ENCODE measurements around the gene SRD5A1.

Gene SRD5A1

DNA sequence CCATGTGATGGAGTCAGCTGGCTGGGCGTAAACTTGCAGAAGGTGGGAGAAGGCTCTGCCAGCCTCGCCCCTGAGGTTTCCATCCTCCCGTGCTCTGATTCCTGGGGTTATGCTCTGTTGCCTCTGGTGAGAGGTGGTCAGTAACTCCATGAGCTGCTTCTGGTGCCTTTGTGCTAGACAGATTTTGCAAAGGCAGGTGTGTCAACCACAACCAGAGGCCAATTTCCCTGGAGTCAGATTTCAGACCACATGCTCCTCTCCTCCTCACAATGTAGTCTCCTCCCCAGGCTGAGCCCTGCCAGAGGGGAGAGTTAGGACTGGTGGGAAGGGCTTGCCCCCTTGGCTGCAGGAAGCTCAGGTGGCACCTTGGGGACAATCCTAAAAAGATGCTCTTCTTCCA, 41.2 kb downstream of the SRD5A1 start:
- FAIRE-seq (no peak), DNase-seq (ENCODE audit: insufficient read length, low spot score) (no peak)
- TF ChIP-seq POLR2AphosphoS5 (IDR thresholded peaks at IDR 0.05; ENCODE audit: low read depth, low read length): no peak

DNA sequence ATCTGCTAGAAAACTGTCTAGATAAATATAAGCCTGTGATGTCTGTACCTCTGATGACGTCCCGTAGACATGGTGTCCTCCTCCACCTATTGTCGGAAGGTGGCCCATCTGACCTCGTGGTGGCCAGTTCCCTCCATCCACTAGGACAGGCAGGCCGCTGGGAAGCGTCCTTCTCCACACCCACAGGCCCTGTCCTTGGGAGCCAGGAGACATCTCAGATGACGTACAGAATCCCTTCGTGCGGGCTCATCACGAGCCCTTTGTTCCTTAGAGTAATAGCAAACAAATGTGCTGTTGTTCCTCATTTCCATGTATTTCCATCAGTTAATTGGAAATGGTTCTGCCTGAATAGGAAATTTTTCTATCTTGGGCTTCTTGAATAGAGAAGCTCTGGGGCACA, 41.6 kb downstream of the SRD5A1 start:
- no peak for DNase-seq (ENCODE audit: insufficient read length, low spot score)
- no peak for TF ChIP-seq POU2F2 (IDR thresholded peaks at IDR 0.05; ENCODE audit: low read depth, low read length)
- no peak for TF ChIP-seq POLR2AphosphoS5 (IDR thresholded peaks at IDR 0.05; ENCODE audit: low read depth, low read length)
- no peak for TF ChIP-seq TAF1 (IDR thresholded peaks at IDR 0.05; ENCODE audit: low read depth, low read length)
- TF ChIP-seq POLR2A (IDR thresholded peaks at IDR 0.05; ENCODE audit: low read depth, low read length): no peak
- TF ChIP-seq SPI1 (IDR thresholded peaks at IDR 0.05; ENCODE audit: low read depth, low read length): no peak
- no peak for TF ChIP-seq PAX5 (IDR thresholded peaks at IDR 0.05; ENCODE audit: insufficient read depth, low read length, severe bottlenecking)
- FAIRE-seq: no peak

DNA sequence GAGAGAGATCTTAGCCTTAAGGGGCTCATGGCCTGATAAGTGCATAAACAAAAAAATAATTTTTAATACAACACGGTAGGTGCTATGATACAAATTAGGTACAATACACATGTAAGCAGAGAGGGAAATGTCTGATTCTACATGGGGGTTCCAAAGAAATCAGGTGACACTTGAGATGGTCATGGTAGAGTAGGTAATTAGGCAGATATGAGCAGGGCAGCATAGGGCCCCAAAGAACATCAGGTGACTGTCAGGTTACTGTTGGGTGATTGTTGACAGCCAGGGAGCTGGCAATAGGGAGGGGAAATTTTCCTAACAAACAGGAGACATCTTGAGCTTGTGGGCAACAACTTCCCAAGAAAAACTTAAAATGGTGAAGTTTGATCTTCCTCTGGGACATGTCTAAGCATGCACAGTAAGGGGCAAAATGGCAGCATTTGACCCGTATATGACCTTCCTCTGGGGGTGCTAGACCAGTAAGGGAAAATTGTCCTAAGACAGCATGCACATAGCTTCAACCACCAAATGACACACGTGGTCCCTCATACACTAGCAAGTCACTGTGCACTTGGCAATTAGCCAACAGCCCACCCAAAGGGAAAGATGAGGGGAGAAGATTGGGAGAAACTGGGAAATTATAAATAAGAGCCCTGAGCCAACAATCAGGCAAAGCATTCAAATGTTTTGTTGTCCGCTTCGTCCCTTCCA, 42.7 kb downstream of the SRD5A1 start:
- FAIRE-seq (peak; percentile 16), DNase-seq (ENCODE audit: insufficient read length, low spot score) (no peak)
- TF ChIP-seq TAF1 (IDR thresholded peaks at IDR 0.05; ENCODE audit: low read depth, low read length) (no peak), PAX5 (IDR thresholded peaks at IDR 0.05; ENCODE audit: insufficient read depth, low read length, severe bottlenecking) (no peak), POU2F2 (IDR thresholded peaks at IDR 0.05; ENCODE audit: low read depth, low read length) (no peak), SPI1 (IDR thresholded peaks at IDR 0.05; ENCODE audit: low read depth, low read length) (no peak), POLR2A (IDR thresholded peaks at IDR 0.05; ENCODE audit: low read depth, low read length) (no peak), POLR2AphosphoS5 (IDR thresholded peaks at IDR 0.05; ENCODE audit: low read depth, low read length) (no peak)

DNA sequence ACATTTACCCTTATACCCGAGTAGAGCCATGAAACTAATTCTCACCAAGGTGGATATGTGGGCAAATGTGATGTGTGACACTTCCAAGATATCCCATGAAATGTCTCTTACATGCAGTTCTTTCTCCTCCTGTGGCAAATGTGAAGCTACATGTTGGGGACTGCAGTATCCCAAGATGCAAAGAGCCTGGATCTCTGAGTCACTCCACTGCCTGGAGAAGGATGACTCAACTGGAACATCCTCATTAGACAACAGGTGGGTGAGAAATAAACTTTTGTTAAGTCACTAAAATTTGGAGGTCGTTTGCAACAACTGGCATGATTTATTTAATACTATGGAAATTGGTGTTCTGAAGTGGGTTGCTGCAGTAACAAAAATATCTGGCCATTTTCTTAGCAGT, 43.5 kb downstream of the SRD5A1 start:
- TF ChIP-seq PAX5 (IDR thresholded peaks at IDR 0.05; ENCODE audit: insufficient read depth, low read length, severe bottlenecking): no peak
- TF ChIP-seq POLR2A (IDR thresholded peaks at IDR 0.05; ENCODE audit: low read depth, low read length): no peak
- TF ChIP-seq SPI1 (IDR thresholded peaks at IDR 0.05; ENCODE audit: low read depth, low read length): no peak
- no peak for TF ChIP-seq POLR2AphosphoS5 (IDR thresholded peaks at IDR 0.05; ENCODE audit: low read depth, low read length)
- DNase-seq (ENCODE audit: insufficient read length, low spot score) (no peak), FAIRE-seq (no peak)

DNA sequence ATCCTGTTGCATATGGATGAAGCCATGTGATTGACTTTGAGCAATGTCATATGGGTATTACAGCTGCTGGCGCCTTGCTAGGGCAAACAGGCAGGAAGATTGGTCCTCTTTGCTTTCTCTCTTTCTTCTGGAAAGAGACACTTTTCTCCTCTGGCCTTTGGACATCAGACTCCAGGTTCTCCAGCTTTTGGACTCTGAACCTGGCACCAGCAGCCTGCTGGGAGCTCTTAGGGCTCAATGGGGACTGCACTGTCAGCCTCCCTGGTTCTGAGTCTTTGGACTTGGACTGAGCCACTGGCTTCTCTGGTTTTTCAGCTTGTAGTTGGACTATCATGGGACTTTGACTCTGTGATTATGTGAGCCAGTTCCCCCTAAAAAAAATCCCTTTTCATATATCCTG, 45.1 kb downstream of the SRD5A1 start:
- FAIRE-seq: no peak
- TF ChIP-seq POLR2A (IDR thresholded peaks at IDR 0.05; ENCODE audit: low read depth, low read length) (no peak), POU2F2 (IDR thresholded peaks at IDR 0.05; ENCODE audit: low read depth, low read length) (no peak), SPI1 (IDR thresholded peaks at IDR 0.05; ENCODE audit: low read depth, low read length) (no peak)
- no peak for DNase-seq (ENCODE audit: insufficient read length, low spot score)

DNA sequence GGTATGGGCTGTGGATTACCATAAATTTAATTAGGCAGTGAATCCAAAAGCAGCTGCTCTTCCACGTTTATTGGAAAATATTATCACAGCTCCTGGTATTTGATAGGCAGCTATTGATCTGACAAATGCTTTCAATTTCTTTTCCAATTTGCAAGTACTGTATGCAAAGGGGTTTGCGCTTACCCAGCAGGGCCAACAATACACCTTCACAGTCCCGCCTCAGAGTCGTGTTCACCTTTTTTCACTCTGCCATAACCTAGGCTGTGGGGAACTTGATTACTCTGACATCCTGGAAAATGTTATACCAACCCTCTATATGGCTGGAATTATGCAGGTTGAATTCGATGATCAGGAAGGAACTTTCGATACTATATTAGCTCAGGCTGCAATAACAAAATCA, 47.7 kb downstream of the SRD5A1 start:
- FAIRE-seq (no peak), DNase-seq (ENCODE audit: insufficient read length, low spot score) (no peak)
- TF ChIP-seq POLR2A (IDR thresholded peaks at IDR 0.05; ENCODE audit: low read depth, low read length) (no peak), PAX5 (IDR thresholded peaks at IDR 0.05; ENCODE audit: insufficient read depth, low read length, severe bottlenecking) (no peak)

DNA sequence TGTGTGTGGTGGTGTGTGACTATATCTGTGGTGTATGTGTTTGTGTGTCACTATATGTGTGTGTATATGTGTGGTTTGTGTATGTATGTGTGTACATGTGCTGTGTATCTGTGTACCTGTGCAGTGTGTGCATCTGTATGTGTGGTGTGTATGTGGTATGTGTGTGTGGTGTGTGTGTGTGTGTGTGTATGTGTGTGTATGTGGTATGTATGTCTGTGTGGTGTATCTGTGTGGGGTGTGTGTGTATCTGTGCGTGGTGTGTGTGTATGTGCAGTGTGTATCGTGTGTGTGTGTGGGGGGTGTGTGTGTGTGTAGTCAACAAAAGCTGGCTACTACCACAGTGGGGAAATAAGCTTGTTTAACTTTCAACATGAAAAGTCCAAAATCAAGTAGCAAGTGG, 48.4 kb downstream of the SRD5A1 start:
- DNase-seq (ENCODE audit: insufficient read length, low spot score) (no peak), FAIRE-seq (no peak)

DNA sequence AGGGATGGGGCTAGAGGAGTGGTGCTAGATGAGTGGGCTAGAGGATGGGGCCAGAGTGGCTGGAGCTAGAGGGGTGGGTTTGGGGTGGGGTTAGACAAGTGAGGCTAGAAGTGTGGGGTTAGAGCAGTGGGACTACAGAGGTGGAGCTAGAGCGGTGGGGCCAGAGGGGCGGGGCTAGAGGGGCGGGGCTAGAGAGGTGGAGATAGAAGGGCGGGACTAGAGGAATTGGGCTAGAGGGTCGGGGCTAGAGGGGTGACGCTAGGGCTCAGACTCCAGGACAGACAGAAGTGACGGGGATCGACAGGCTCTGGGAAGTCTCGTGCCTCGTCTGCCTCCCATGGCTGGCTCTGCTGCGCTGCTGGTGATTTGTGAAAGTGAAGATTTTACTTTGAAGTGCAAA, 49.0 kb downstream of the SRD5A1 start:
- no peak for FAIRE-seq
- TF ChIP-seq POLR2A (IDR thresholded peaks at IDR 0.05; ENCODE audit: low read depth, low read length): no peak
- no peak for TF ChIP-seq PAX5 (IDR thresholded peaks at IDR 0.05; ENCODE audit: insufficient read depth, low read length, severe bottlenecking)
- DNase-seq (ENCODE audit: insufficient read length, low spot score): no peak

More for the DNA sequence above, 48.4 kb downstream of the SRD5A1 start:
- TF ChIP-seq POLR2A (IDR thresholded peaks at IDR 0.05; ENCODE audit: low read depth, low read length) (no peak), POLR2AphosphoS5 (IDR thresholded peaks at IDR 0.05; ENCODE audit: low read depth, low read length) (no peak), POU2F2 (IDR thresholded peaks at IDR 0.05; ENCODE audit: low read depth, low read length) (no peak), PAX5 (IDR thresholded peaks at IDR 0.05; ENCODE audit: insufficient read depth, low read length, severe bottlenecking) (no peak), SPI1 (IDR thresholded peaks at IDR 0.05; ENCODE audit: low read depth, low read length) (no peak), TAF1 (IDR thresholded peaks at IDR 0.05; ENCODE audit: low read depth, low read length) (no peak)

DNA sequence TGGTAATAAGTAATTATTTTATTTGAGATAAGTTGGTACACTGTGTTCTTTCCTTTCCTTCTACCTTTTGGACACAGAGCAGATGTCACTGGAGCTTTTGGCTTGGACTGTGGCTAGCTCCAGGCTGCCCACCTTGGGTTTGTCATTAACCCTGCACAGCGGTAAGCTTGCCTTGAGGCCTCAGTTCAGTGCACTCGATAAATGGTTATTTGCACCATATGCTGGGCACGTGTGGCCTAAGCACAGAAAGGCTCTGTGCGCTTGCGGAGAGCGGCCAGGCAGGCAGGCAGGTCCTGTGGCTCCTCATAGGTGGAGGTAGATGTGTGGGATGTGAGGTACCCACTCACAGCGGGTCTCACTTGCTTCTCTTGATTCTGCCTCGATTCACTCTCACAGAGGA, 50.0 kb downstream of the SRD5A1 start:
- DNase-seq (ENCODE audit: insufficient read length, low spot score) (no peak), FAIRE-seq (no peak)
- TF ChIP-seq PAX5 (IDR thresholded peaks at IDR 0.05; ENCODE audit: insufficient read depth, low read length, severe bottlenecking) (no peak), SPI1 (IDR thresholded peaks at IDR 0.05; ENCODE audit: low read depth, low read length) (no peak), POU2F2 (IDR thresholded peaks at IDR 0.05; ENCODE audit: low read depth, low read length) (no peak), POLR2AphosphoS5 (IDR thresholded peaks at IDR 0.05; ENCODE audit: low read depth, low read length) (no peak), POLR2A (IDR thresholded peaks at IDR 0.05; ENCODE audit: low read depth, low read length) (no peak), TAF1 (IDR thresholded peaks at IDR 0.05; ENCODE audit: low read depth, low read length) (no peak)

DNA sequence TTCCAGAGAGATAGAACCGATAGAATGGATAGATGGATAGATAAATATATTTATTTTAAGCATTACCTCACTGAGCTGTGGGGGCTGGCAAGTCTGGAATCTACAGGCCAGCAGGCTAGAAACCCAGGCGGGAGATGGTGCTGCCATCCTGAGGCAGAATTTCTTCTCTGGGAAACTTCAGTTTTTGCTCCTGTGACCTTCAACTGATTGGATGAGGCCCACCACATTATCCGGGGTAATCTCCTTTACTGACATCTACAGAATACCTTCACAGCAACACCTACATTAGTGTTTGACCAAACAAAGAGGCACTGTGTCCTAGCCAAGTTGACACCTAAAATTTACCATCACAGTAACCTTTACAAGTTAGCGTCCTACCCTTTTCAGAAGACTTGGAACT, 50.8 kb downstream of the SRD5A1 start:
- TF ChIP-seq POU2F2 (IDR thresholded peaks at IDR 0.05; ENCODE audit: low read depth, low read length) (no peak), SPI1 (IDR thresholded peaks at IDR 0.05; ENCODE audit: low read depth, low read length) (no peak), PAX5 (IDR thresholded peaks at IDR 0.05; ENCODE audit: insufficient read depth, low read length, severe bottlenecking) (no peak), POLR2AphosphoS5 (IDR thresholded peaks at IDR 0.05; ENCODE audit: low read depth, low read length) (no peak), POLR2A (IDR thresholded peaks at IDR 0.05; ENCODE audit: low read depth, low read length) (no peak), TAF1 (IDR thresholded peaks at IDR 0.05; ENCODE audit: low read depth, low read length) (no peak)
- FAIRE-seq (no peak), DNase-seq (ENCODE audit: insufficient read length, low spot score) (no peak)

DNA sequence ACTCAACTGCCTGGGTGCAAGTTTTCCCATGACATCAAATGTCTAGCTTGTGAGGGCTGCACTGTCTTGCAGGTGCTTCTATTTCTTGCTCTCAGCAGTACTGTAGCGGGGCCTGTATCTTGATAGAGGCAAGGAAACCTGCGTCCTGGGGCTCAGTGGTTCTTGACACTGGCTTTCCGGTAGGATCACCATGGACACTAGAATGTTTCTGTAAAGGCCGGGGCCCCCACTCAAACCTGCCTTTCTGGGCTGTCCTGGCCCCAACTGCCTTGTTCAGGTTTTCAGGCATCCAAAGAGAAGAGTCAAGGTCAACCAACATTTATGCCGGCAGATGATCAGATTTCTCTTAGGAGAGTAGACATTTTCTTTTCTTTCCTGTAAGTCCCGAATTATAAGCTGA, 53.3 kb downstream of the SRD5A1 start:
- FAIRE-seq (no peak), DNase-seq (ENCODE audit: insufficient read length, low spot score) (no peak)
- TF ChIP-seq PAX5 (IDR thresholded peaks at IDR 0.05; ENCODE audit: insufficient read depth, low read length, severe bottlenecking) (no peak), SPI1 (IDR thresholded peaks at IDR 0.05; ENCODE audit: low read depth, low read length) (no peak), POLR2AphosphoS5 (IDR thresholded peaks at IDR 0.05; ENCODE audit: low read depth, low read length) (no peak), TAF1 (IDR thresholded peaks at IDR 0.05; ENCODE audit: low read depth, low read length) (no peak), POU2F2 (IDR thresholded peaks at IDR 0.05; ENCODE audit: low read depth, low read length) (no peak), POLR2A (IDR thresholded peaks at IDR 0.05; ENCODE audit: low read depth, low read length) (no peak)

Data from GM12891 (cell line).